ENCODE results near the gene CAMK1D.
"Not testable (repeated sequence)": the region's sequence is repeated elsewhere in the genome, so short reads cannot be mapped to it uniquely, and the experiment has no call there.

The CAMK1D gene

GRCh38 chr10:12735843-12736462, 386.6 kb downstream of the CAMK1D start:
- no peak for TF ChIP-seq ZNF274 (IDR thresholded peaks at IDR 0.05; ENCODE audit: low read depth, low read length)
- no peak overlapping the region for H3K4me3 ChIP-seq (ENCODE audit: low read length)

- H3K4me3 ChIP-seq (ENCODE audit: low read length) = no peak overlapping the region
- TF ChIP-seq ZNF274 (IDR thresholded peaks at IDR 0.05; ENCODE audit: low read depth, low read length) = no peak
Measured at GRCh38 chr10:12740813-12741212, 391.5 kb downstream of the CAMK1D start.

- no peak for TF ChIP-seq ZNF274 (IDR thresholded peaks at IDR 0.05; ENCODE audit: low read depth, low read length)
- H3K4me3 ChIP-seq (ENCODE audit: low read length) = no peak overlapping the region
Measured at GRCh38 chr10:12741360-12741804, 392.0 kb downstream of the CAMK1D start.

- no peak for TF ChIP-seq ZNF274 (IDR thresholded peaks at IDR 0.05; ENCODE audit: low read depth, low read length)
- H3K4me3 ChIP-seq (ENCODE audit: low read length) = no peak overlapping the region
Measured at GRCh38 chr10:12742771-12743170, 393.4 kb downstream of the CAMK1D start.

GRCh38 chr10:12743466-12743865, 394.1 kb downstream of the CAMK1D start:
- H3K4me3 ChIP-seq (ENCODE audit: low read length) = not testable (repeated sequence)

- no peak overlapping the region for H3K4me3 ChIP-seq (ENCODE audit: low read length)
- TF ChIP-seq ZNF274 (IDR thresholded peaks at IDR 0.05; ENCODE audit: low read depth, low read length) = no peak
Measured at GRCh38 chr10:12743941-12744340, 394.6 kb downstream of the CAMK1D start.

GRCh38 chr10:12748186-12748585, 398.8 kb downstream of the CAMK1D start:
- no peak overlapping the region for H3K4me3 ChIP-seq (ENCODE audit: low read length)
- TF ChIP-seq ZNF274 (IDR thresholded peaks at IDR 0.05; ENCODE audit: low read depth, low read length) = no peak

- no peak overlapping the region for H3K4me3 ChIP-seq (ENCODE audit: low read length)
- no peak for TF ChIP-seq ZNF274 (IDR thresholded peaks at IDR 0.05; ENCODE audit: low read depth, low read length)
Measured at GRCh38 chr10:12749760-12750478, 400.6 kb downstream of the CAMK1D start.

- H3K4me3 ChIP-seq (ENCODE audit: low read length) = no peak overlapping the region
- no peak for TF ChIP-seq ZNF274 (IDR thresholded peaks at IDR 0.05; ENCODE audit: low read depth, low read length)
Measured at GRCh38 chr10:12750526-12751201, 401.3 kb downstream of the CAMK1D start.

- H3K4me3 ChIP-seq (ENCODE audit: low read length) = no peak overlapping the region
- TF ChIP-seq ZNF274 (IDR thresholded peaks at IDR 0.05; ENCODE audit: low read depth, low read length) = no peak
Measured at GRCh38 chr10:12755075-12755474, 405.7 kb downstream of the CAMK1D start.

- no peak for TF ChIP-seq ZNF274 (IDR thresholded peaks at IDR 0.05; ENCODE audit: low read depth, low read length)
- no peak overlapping the region for H3K4me3 ChIP-seq (ENCODE audit: low read length)
Measured at GRCh38 chr10:12757351-12757750, 408.0 kb downstream of the CAMK1D start.

- H3K4me3 ChIP-seq (ENCODE audit: low read length) = no peak overlapping the region
- TF ChIP-seq ZNF274 (IDR thresholded peaks at IDR 0.05; ENCODE audit: low read depth, low read length) = no peak
Measured at GRCh38 chr10:12758271-12758670, 408.9 kb downstream of the CAMK1D start.

GRCh38 chr10:12766223-12766622, 416.9 kb downstream of the CAMK1D start:
- TF ChIP-seq ZNF274 (IDR thresholded peaks at IDR 0.05; ENCODE audit: low read depth, low read length) = no peak
- no peak overlapping the region for H3K4me3 ChIP-seq (ENCODE audit: low read length)

GRCh38 chr10:12768156-12769100, 419.1 kb downstream of the CAMK1D start:
- TF ChIP-seq ZNF274 (IDR thresholded peaks at IDR 0.05; ENCODE audit: low read depth, low read length) = no peak
- no peak overlapping the region for H3K4me3 ChIP-seq (ENCODE audit: low read length)

All from GM08714 (cell line).